ENCODE results near the gene FRAS1.
A peak's percentile ranks its signal among the peaks of the same experiment; 100 is the strongest.

FRAS1 gene

DNA sequence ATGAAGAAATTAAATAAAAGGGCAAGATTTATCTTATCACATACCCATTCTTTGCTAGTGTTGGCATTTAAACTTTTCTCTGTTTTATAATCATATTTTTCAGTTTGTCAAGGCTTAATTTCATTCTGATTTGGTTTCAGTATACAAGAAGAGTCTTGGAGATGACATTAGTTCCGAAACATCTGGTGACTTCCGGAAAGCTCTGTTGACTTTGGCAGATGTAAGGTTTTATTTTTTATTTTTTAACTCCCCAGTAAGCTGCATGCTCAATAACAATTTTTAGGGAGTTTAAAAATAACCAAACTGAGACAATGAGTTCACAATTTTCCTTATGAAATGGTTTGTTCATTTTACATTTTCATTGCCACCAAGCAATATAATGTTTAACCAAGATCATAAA, 534.3 kb downstream of the FRAS1 start:
- Mint-ChIP-seq H3K36me3 (ENCODE audit: low read depth) (no peaks in the 10 kb centered on the region), H3K4me3 (no peak overlapping the region), H3K9me3 (no peaks in the 10 kb centered on the region), H3K4me1 (no peaks in the 10 kb centered on the region), H3K27ac (peak overlapping the region in 2 of 3 experiments; percentile 1 to 6), H3K27me3 (ENCODE audit: low read depth) (no peaks in the 10 kb centered on the region)
- TF ChIP-seq, protein P1, sequence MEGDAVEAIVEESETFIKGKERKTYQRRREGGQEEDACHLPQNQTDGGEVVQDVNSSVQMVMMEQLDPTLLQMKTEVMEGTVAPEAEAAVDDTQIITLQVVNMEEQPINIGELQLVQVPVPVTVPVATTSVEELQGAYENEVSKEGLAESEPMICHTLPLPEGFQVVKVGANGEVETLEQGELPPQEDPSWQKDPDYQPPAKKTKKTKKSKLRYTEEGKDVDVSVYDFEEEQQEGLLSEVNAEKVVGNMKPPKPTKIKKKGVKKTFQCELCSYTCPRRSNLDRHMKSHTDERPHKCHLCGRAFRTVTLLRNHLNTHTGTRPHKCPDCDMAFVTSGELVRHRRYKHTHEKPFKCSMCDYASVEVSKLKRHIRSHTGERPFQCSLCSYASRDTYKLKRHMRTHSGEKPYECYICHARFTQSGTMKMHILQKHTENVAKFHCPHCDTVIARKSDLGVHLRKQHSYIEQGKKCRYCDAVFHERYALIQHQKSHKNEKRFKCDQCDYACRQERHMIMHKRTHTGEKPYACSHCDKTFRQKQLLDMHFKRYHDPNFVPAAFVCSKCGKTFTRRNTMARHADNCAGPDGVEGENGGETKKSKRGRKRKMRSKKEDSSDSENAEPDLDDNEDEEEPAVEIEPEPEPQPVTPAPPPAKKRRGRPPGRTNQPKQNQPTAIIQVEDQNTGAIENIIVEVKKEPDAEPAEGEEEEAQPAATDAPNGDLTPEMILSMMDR (IDR thresholded peaks at IDR 0.05; ENCODE audit: unreplicated experiment in 3 of 3) = no peak

DNA sequence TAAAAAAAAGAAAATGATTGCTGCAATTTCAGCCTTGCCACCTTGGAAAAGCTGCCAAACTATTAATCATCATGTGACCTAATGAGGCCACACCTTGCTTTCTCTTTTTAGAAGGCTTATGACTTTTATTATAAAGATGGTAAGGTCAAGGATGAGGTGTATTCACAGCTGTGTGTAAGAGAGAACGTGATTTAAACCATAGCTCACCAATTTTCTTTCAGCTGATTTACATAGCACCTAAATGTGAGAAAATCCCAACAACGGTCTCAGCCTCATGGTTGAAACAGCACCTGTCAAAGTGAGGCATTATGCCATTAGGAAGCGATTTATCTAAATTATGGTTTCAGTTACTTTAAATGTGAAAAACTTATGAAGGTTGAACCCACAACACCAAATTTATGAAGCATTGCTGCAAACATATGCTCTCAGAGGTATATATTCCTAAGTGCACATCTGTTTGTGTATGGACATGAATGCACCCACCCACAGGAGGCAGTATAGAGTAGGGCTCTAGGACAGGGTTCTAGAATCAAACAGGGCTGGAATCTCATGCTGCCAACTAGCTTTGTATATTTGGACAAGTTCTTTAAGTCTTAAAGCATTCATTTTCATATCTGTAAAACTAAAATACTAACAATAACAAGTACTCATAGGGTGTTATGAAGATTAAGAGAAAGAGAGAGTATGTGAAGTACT, 535.1 kb downstream of the FRAS1 start:
- no peaks in the 10 kb centered on the region for H3K36me3 Mint-ChIP-seq (ENCODE audit: low read depth)
- TF ChIP-seq, protein P1 (IDR thresholded peaks at IDR 0.05; ENCODE audit: unreplicated experiment in 3 of 3) = no peak

More for the DNA sequence above, 535.1 kb downstream of the FRAS1 start:
- Mint-ChIP-seq H3K4me1 (no peaks in the 10 kb centered on the region), H3K27me3 (ENCODE audit: low read depth) (no peaks in the 10 kb centered on the region), H3K9me3 (no peaks in the 10 kb centered on the region), H3K4me3 (no peak overlapping the region), H3K27ac (no peak overlapping the region)

Data from nephron (organoid).